Mucosa of descending colon (tissue), 3 donors: ENCODE data around the gene AMDHD2. TPM values are rescaled to one million over a fixed set of nuclear protein-coding genes. Genes with fewer than 3 reads are reported as not detected.
A peak's percentile ranks its signal among the peaks of the same experiment; 100 is the strongest.
"Not testable (repeated sequence)": the region's sequence is repeated elsewhere in the genome, so short reads cannot be mapped to it uniquely, and the experiment has no call there.

Source experiments
- ATAC-seq: fragments of 200-7000 bp; cut with Tn5 transposase; one replicate; pipeline ENCODE4 v1.9.1; 2020; ENCODE audit warnings: mild to moderate bottlenecking, moderate library complexity
- DNase-seq, 3 donors: peaks; one replicate each; pipeline ENCODE4 v3.0.0-alpha.2; 2020
- H3K36me3 ChIP-seq: fragments of 200-600 bp; one replicate; pipeline ENCODE4 v1.8.0; 2021; ENCODE audit warnings: low read depth, mild to moderate bottlenecking
- H3K4me1 ChIP-seq: fragments of 200-600 bp; one replicate; pipeline ENCODE4 v1.8.0; 2021; ENCODE audit warnings: low read depth, mild to moderate bottlenecking
- H3K4me3 ChIP-seq: fragments of 200-600 bp; one replicate; pipeline ENCODE4 v1.8.0; 2021; ENCODE audit warnings: mild to moderate bottlenecking
- H3K9me3 ChIP-seq: fragments of 200-600 bp; one replicate; pipeline ENCODE4 v1.8.0; 2021; ENCODE audit warnings: mild to moderate bottlenecking
- CTCF ChIP-seq: fragments of 200-600 bp; IDR thresholded peaks from one replicate; pipeline ENCODE4 v1.8.0; 2022; ENCODE audit warnings: antibody characterized with exemption, mild to moderate bottlenecking
- intact Hi-C, 2 donors: fragments of 100-400 bp; cut with DNase I in 1 of 2; cut with micrococcal nuclease in 1 of 2; formaldehyde crosslinking; loops; one replicate each; pipeline versions ENCODE4 v1.11.0 to v1.11.1; 2022; cut with DNase I, micrococcal nuclease
- total RNA-seq, 3 donors: library from RNA; stranded (reverse); fragmentation: NEBNext Ultra II Directional in 2 of 3; extraction: Animal tissue kit (Norgen Biotek cat#: 25700) in 2 of 3; gene quantifications; one replicate each; pipeline versions ENCODE4 v1.2.1 to v1.2.4, GENCODE V29; 2021 to 2023
- donor health status: DM: no; HTN: no; CAD: no; lungs with moderate emphysema.
- donor health status: DM: no; HTN: no; CAD: no.
- donor health status: DM: no; HTN: yes; CAD: no.

Gene AMDHD2
- total RNA-seq, 3 donors from 2014 or later, result 33.6 to 51.2 (median 38.4) TPM

GRCh38 chr16:2537451-2538379, 17.5 kb downstream of the AMDHD2 start, which contains the start of gene PDPK1:
Gene PDPK1, plus strand, starts transcription at chr16:2538021. Its CDS starts 92 bp downstream, at chr16:2538113.
- intact Hi-C loops, result no loop called here
- DNase-seq (peak; percentile 93 to 97 (median 97)), ATAC-seq (peak; percentile 88)
- peak within 1 kb of the TSS; percentile 68 for H3K4me3 ChIP-seq
- no peak for TF ChIP-seq CTCF
- H3K4me1 ChIP-seq, result peaks cover 33% of the 10 kb centered on the region
- H3K9me3 ChIP-seq, result no peaks in the 10 kb centered on the region
- H3K36me3 ChIP-seq, result no peaks in the 10 kb centered on the region

- peak in 2 of 3 donors; percentile 6 to 40 for DNase-seq
- H3K9me3 ChIP-seq, H3K36me3 ChIP-seq, ATAC-seq, intact Hi-C loops, H3K4me3 ChIP-seq: not testable (repeated sequence)
- H3K4me1 ChIP-seq, result peaks cover 33% of the 10 kb centered on the region
Measured at GRCh38 chr16:2539192-2539844, 19.1 kb downstream of the AMDHD2 start.

GRCh38 chr16:2539845-2540458, 19.8 kb downstream of the AMDHD2 start:
- peaks cover 33% of the 10 kb centered on the region for H3K4me1 ChIP-seq

GRCh38 chr16:2540912-2541311, 20.7 kb downstream of the AMDHD2 start:
- intact Hi-C loops, DNase-seq, H3K9me3 ChIP-seq, H3K4me3 ChIP-seq, ATAC-seq, H3K36me3 ChIP-seq: not testable (repeated sequence)
- peaks cover 33% of the 10 kb centered on the region for H3K4me1 ChIP-seq

More at GRCh38 chr16:2539845-2540458, 19.8 kb downstream of the AMDHD2 start:
- H3K36me3 ChIP-seq, H3K9me3 ChIP-seq, ATAC-seq, H3K4me3 ChIP-seq, intact Hi-C loops: not testable (repeated sequence)
- DNase-seq, result peak; percentile 40 to 62 (median 40)

- DNase-seq (peak; percentile 54 to 73 (median 66)), ATAC-seq (peak; percentile 54)
- peaks cover 35% of the 10 kb centered on the region for H3K4me1 ChIP-seq
- H3K9me3 ChIP-seq, H3K4me3 ChIP-seq, intact Hi-C loops, H3K36me3 ChIP-seq: not testable (repeated sequence)
Measured at GRCh38 chr16:2541409-2541808, 21.2 kb downstream of the AMDHD2 start.

- H3K36me3 ChIP-seq, ATAC-seq, H3K9me3 ChIP-seq, intact Hi-C loops, H3K4me3 ChIP-seq: not testable (repeated sequence)
- peak in 1 of 3 donors; percentile 36 for DNase-seq
- H3K4me1 ChIP-seq, result peaks cover 30% of the 10 kb centered on the region
Measured at GRCh38 chr16:2543771-2544170, 23.6 kb downstream of the AMDHD2 start.

- intact Hi-C loops, DNase-seq, H3K4me1 ChIP-seq, H3K36me3 ChIP-seq, H3K9me3 ChIP-seq, H3K4me3 ChIP-seq: not testable (repeated sequence)
- peak; percentile 81 for ATAC-seq
Measured at GRCh38 chr16:2550283-2550878, 30.2 kb downstream of the AMDHD2 start.

- ATAC-seq (peak; percentile 48), DNase-seq (peak in 2 of 3 donors; percentile 5 to 29)
- intact Hi-C loops, H3K4me3 ChIP-seq, H3K36me3 ChIP-seq, H3K9me3 ChIP-seq, H3K4me1 ChIP-seq: not testable (repeated sequence)
Measured at GRCh38 chr16:2551420-2551889, 31.3 kb downstream of the AMDHD2 start.

GRCh38 chr16:2554709-2555425, 34.7 kb downstream of the AMDHD2 start:
- H3K36me3 ChIP-seq, intact Hi-C loops, H3K4me1 ChIP-seq, DNase-seq, ATAC-seq, H3K4me3 ChIP-seq, H3K9me3 ChIP-seq: not testable (repeated sequence)

- ATAC-seq, DNase-seq, H3K9me3 ChIP-seq: not testable (repeated sequence)
Measured at GRCh38 chr16:2557150-2557549, 37.0 kb downstream of the AMDHD2 start.

GRCh38 chr16:2560131-2560797, 40.1 kb downstream of the AMDHD2 start:
- intact Hi-C loops, H3K9me3 ChIP-seq, DNase-seq, H3K4me1 ChIP-seq, H3K36me3 ChIP-seq, H3K4me3 ChIP-seq: not testable (repeated sequence)
- ATAC-seq, result peak; percentile 42

More at GRCh38 chr16:2557150-2557549, 37.0 kb downstream of the AMDHD2 start:
- intact Hi-C loops, H3K4me3 ChIP-seq, H3K36me3 ChIP-seq, H3K4me1 ChIP-seq: not testable (repeated sequence)
